ENCODE results near the gene ITPK1.

DNA sequence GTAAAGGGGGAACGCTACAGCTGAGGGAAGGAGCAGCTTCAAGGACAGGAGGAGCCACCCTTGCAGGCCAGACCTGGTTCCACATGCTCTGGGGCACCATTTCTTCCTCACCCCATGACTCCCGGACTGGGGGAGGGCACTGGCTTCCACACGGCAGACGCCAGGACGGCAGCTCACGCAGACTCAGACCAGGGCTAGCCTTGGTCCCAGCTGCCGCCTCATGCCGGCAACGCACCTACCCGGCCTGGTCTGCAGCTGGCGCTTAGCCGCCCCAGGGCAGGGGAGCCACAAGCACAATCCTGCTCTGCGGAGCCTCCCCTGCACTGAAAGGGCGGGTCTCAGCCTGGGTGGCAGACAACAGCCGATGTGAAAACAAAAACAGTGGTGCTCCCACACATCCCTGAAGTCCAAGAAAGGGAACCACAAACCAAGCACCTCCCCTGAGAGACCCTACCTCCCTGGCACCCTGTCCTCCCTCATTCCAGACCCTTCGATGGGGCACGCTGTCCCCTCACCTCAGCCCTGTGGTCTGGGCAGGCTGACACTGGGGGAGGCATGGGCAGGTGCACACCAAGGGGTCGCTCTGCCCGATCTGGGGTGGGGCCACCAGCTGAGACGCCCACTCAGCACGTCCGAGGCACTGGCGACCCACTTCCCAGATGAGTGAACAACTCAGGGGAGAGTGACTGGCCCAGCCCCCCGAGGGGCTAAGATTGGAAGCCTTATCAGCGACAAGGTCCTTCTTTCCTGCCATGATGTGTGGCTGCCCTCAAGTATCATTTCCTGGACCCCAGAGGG is 127.8 kb downstream of the ITPK1 start:
- TF ChIP-seq CREM (IDR thresholded peaks at IDR 0.05; ENCODE audit: low read depth) = no peak
- no peak for TF ChIP-seq TAF1 (IDR thresholded peaks at IDR 0.05; ENCODE audit: borderline replicate concordance, low read depth, low read length)
- no peak for TF ChIP-seq RAD21 (IDR thresholded peaks at IDR 0.05; ENCODE audit: insufficient read depth, low read depth, low read length)
- TF ChIP-seq, protein P1, sequence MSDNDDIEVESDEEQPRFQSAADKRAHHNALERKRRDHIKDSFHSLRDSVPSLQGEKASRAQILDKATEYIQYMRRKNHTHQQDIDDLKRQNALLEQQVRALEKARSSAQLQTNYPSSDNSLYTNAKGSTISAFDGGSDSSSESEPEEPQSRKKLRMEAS (IDR thresholded peaks at IDR 0.05; ENCODE audit: low read depth, low read length) = no peak
- TF ChIP-seq CTCF (IDR thresholded peaks at IDR 0.05 in 2 of 3, conservative IDR thresholded peaks at IDR 0.05 in 1 of 3; ENCODE audit: control insufficient read depth in 2 of 3, extremely low read depth in 1 of 3, insufficient read depth in 1 of 3, low read depth in 3 of 3, low read length in 3 of 3) = no peak
- no peak for TF ChIP-seq POLR2AphosphoS5 (IDR thresholded peaks at IDR 0.05; ENCODE audit: low read length)
- TF ChIP-seq MEF2A (IDR thresholded peaks at IDR 0.05; ENCODE audit: insufficient read depth, low read depth, low read length) = no peak
- TF ChIP-seq, protein P2, sequence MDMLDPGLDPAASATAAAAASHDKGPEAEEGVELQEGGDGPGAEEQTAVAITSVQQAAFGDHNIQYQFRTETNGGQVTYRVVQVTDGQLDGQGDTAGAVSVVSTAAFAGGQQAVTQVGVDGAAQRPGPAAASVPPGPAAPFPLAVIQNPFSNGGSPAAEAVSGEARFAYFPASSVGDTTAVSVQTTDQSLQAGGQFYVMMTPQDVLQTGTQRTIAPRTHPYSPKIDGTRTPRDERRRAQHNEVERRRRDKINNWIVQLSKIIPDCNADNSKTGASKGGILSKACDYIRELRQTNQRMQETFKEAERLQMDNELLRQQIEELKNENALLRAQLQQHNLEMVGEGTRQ (IDR thresholded peaks at IDR 0.05; ENCODE audit: borderline replicate concordance, low read depth, low read length) = no peak
- no peak for TF ChIP-seq KDM1A (IDR thresholded peaks at IDR 0.05; ENCODE audit: borderline replicate concordance)

Measured in GM12878 (cell line).